Astrocyte of the spinal cord (primary cell): Measurements from ENCODE around the gene C13orf42.

Experiments
- DNase-seq: peaks from one replicate; pipeline ENCODE4 v3.0.0; 2011; ENCODE audit warnings: low read depth, low spot score
- H3K4me3 ChIP-seq: 2 replicates; pipeline ENCODE4 v1.5.1; 2011; ENCODE audit warnings: low read depth, mild to moderate bottlenecking, low read length, moderate library complexity
- in situ Hi-C: cut with HindIII; loops from 2 replicates; pipeline ENCODE4 v1.10.0; 2017; ENCODE audit warnings: low sequenced_read_pairs
- TF ChIP-seq, protein P1 (sequence below): IDR thresholded peaks from 2 replicates; pipeline ENCODE4 v1.5.1; 2012; ENCODE audit warnings: low read depth, mild to moderate bottlenecking, low read length, inconsistent platforms

Gene C13orf42

DNA sequence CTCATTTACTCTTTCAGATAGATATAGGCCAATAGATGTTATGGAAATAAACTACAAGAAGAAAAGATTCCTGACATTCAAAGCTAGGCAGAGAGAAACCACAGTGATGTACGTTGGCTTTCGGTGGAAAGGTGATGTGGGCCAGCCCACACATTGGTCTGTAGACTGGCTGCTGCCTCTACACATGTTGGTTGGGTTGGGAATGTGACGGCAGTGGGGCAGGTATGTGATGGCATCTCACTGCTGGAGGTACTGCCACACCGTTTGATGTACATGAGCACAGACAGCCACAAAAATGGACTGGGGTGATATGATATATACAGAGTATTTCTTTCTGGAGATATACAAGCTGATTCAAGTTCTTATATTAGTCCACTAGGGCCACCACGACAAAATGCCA is 69.4 kb downstream of the C13orf42 start:
- no peak for DNase-seq
- H3K4me3 ChIP-seq = no peak overlapping the region
- in situ Hi-C loops = no loop called here
- TF ChIP-seq, protein P1, sequence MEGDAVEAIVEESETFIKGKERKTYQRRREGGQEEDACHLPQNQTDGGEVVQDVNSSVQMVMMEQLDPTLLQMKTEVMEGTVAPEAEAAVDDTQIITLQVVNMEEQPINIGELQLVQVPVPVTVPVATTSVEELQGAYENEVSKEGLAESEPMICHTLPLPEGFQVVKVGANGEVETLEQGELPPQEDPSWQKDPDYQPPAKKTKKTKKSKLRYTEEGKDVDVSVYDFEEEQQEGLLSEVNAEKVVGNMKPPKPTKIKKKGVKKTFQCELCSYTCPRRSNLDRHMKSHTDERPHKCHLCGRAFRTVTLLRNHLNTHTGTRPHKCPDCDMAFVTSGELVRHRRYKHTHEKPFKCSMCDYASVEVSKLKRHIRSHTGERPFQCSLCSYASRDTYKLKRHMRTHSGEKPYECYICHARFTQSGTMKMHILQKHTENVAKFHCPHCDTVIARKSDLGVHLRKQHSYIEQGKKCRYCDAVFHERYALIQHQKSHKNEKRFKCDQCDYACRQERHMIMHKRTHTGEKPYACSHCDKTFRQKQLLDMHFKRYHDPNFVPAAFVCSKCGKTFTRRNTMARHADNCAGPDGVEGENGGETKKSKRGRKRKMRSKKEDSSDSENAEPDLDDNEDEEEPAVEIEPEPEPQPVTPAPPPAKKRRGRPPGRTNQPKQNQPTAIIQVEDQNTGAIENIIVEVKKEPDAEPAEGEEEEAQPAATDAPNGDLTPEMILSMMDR = no peak

DNA sequence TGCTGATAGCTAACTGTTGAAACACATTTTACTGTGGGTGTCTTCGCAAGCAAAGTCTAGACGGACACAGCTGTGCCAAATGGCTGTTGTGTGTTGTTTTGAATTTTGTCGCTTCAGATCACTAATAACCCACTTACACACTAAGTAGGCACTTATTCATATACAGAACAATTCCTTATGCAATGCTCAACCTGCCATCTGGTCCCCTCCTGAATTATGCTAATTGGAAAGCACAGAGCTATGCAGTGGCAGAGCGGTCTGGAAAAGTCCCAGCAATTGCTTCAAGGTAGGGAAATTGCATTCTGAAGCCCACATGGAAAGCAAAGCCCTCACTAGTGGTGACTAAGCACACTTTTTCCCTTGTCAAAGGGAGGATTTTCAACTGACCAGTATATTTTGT is 69.9 kb downstream of the C13orf42 start:
- DNase-seq = no peak
- H3K4me3 ChIP-seq = no peak overlapping the region
- in situ Hi-C loops = no loop called here
- TF ChIP-seq, protein P1 = no peak

DNA sequence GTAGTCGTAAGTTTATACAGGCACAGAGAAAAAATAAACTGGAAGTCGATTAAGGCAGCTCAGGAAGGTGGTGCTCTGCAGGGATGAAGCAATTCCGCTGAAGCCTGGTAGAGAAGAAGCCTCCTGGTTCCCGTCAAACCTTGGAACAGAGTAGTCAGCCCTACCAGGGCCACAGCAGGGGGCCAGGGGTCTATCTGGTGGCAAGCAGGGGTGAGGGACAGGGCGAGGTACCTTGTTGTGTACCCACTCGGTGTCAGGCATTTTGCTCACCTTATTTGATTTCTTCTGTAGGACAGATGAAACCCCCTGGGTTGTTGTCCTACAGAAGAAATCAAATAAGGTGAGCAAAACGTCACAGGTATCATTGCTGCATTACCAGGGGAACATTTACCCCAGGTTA is 70.6 kb downstream of the C13orf42 start:
- in situ Hi-C loops = no loop called here
- no peak overlapping the region for H3K4me3 ChIP-seq
- TF ChIP-seq, protein P1 = no peak
- no peak for DNase-seq

DNA sequence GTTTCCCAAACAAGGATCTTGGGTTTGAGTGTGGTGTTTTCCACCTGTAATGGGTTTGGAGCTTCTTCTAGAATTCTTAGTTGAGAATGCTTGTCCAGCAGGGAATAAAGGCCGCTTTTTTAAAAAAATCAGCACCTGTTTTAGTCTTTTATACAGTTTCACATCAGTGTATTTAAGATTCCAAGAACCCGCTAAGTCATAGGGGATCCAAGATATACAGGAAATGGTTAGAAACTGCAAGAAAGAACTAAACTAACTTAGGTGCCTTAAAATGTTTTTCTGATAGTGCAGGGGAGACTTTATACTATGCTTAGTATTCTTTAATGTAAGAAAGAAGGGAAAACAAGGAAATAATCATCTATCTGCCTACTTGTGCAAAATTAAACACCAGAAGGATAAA is 74.7 kb downstream of the C13orf42 start:
- in situ Hi-C loops = no loop called here
- TF ChIP-seq, protein P1 = no peak
- no peak overlapping the region for H3K4me3 ChIP-seq
- DNase-seq = no peak

DNA sequence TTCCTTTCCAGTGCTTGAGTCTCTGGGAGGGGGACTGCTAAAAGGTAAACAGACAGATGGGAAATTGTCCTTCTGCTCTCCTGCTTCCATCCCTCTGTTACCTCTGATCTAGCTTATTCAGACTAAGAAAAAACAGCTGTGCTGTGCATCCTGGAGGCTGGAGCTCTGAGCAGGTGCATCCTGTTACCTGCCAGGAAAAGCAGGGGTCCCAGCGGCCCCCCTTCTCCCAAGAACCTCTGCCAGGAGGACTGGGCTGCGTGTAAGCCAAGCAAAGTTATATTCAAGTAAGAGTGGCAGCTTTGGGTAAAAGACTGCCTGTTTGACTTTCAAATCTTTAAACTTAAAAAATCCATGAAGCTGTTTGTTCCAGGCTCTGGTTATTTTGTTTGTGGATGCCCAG is 75.1 kb downstream of the C13orf42 start:
- in situ Hi-C loops = no loop called here
- TF ChIP-seq, protein P1 = no peak
- H3K4me3 ChIP-seq = no peak overlapping the region

DNA sequence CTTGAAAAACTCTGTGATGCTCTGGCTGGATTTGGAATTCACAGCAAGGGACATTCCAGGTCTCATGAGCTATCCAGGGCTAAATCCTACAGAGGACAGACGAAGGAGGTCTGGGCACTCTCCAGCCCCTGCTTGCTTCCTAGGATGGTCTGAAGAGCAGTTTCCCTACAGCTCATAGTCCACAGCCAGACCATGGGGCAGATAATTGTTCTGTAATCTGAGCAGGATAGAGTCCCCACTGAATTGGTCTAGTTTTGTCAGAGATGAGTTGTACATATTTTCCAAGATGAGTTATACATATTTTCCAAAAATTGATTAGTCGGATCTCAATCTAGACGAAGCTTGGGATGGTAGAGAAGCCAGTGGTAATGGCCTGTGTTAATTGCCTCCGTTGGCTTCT is 75.6 kb downstream of the C13orf42 start:
- in situ Hi-C loops = no loop called here
- DNase-seq = no peak
- TF ChIP-seq, protein P1 = no peak
- no peak overlapping the region for H3K4me3 ChIP-seq

More for the DNA sequence above, 75.1 kb downstream of the C13orf42 start:
- DNase-seq = no peak

DNA sequence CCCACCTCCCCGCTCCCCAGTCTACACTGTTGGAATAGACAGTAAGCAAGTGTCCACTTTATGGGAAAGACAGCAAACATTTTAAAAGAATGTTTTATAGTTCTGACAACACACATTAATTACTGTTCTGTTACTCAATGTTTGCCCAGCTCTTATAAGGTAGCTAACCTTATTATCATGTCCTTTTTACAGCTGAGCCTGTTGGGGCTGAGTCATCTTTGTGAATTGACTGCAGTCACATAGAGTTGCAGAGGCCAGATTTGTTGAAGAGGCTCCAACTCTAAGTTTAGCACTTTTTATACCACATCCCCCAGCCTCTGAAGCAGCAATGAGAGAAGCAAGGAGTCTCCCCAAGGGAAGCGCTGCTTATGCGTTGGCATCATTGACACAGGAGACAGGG is 76.2 kb downstream of the C13orf42 start:
- H3K4me3 ChIP-seq = no peak overlapping the region
- TF ChIP-seq, protein P1 = no peak
- in situ Hi-C loops = no loop called here
- DNase-seq = no peak
